PFSK-1 (cell line): ENCODE data around the gene MAFG.
A peak's percentile ranks its signal among the peaks of the same experiment; 100 is the strongest.

Experiments used
- FOXP2 ChIP-seq: optimal IDR thresholded peaks from 2 replicates; pipeline ENCODE3; 2011; ENCODE audit warnings: borderline replicate concordance, control low read depth, inconsistent platforms; ENCODE audit not compliant: insufficient read depth; ENCODE audit errors: extremely low read length, extremely low read depth
- POLR2AphosphoS5 ChIP-seq: IDR thresholded peaks from 2 replicates; pipeline ENCODE4 v1.6.1; 2012; ENCODE audit warnings: low read depth, mild to moderate bottlenecking, control low read depth, low read length, moderate library complexity
- SIN3A ChIP-seq: IDR thresholded peaks from 2 replicates; pipeline ENCODE4 v1.6.1; 2012; ENCODE audit warnings: mild to moderate bottlenecking, low read length, moderate library complexity, borderline replicate concordance; ENCODE audit not compliant: insufficient read depth
- TAF1 ChIP-seq: IDR thresholded peaks from 2 replicates; pipeline ENCODE4 v1.6.1; 2012; ENCODE audit warnings: low read length, control low read depth, borderline replicate concordance; ENCODE audit not compliant: insufficient read depth
- TF ChIP-seq, protein P1 (sequence below), 2 experiments: IDR thresholded peaks; 2 replicates each; pipeline versions ENCODE4 v1.6.1 to v1.8.0; 2011 to 2012; ENCODE audit warnings: low read depth in 2 of 2, low read length in 2 of 2, control low read depth in 1 of 2, inconsistent platforms in 1 of 2, mild to moderate bottlenecking in 1 of 2, moderate library complexity in 1 of 2; ENCODE audit not compliant: insufficient read depth in 1 of 2

MAFG gene

DNA sequence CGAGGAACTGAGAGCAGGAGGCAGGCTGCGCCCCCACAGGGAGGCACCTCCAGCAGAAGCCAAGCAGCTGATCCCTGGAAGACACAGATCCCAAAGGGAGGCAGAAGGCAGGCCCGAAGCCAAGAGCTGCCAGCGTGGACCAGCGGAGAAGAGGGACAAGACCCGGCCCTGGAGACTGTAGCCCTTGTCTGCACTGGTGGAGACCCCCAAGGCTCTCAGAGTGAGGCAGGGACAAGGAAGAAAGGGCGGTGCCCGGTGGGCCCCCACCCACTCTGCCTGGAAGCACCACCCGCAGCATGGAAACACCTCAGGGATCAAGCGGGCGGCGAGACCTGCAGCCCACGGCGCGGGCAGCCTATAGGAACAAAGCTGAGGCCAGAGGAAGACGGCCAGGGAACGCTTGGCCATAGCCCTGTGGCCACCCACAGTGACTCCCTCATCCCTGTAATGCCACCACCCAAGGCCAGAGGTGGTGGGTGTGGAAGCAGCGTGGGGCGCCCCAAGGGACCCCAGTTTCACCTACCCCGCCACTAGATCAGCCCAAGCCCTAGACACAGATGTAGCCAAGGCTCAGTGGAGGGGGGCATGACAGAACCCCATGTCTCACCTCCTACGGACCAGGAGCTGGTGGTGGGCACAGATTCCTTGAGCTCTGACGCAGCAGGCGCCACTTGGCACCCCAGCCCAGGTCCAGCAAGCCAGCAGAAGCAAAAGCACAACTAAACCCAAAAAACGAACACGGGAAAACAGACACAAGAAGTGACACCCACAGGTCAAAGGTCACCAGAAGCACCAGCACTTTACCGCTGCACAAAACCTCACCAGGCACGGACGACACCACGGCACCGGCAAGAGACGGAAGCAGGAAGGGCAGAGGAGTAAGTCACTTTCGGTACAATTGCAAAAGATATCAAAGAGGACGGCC lies 6.7 kb downstream of the MAFG start:
- TF ChIP-seq TAF1 (no peak), POLR2AphosphoS5 (no peak), SIN3A (no peak), FOXP2 (no peak)
- TF ChIP-seq, protein P1, sequence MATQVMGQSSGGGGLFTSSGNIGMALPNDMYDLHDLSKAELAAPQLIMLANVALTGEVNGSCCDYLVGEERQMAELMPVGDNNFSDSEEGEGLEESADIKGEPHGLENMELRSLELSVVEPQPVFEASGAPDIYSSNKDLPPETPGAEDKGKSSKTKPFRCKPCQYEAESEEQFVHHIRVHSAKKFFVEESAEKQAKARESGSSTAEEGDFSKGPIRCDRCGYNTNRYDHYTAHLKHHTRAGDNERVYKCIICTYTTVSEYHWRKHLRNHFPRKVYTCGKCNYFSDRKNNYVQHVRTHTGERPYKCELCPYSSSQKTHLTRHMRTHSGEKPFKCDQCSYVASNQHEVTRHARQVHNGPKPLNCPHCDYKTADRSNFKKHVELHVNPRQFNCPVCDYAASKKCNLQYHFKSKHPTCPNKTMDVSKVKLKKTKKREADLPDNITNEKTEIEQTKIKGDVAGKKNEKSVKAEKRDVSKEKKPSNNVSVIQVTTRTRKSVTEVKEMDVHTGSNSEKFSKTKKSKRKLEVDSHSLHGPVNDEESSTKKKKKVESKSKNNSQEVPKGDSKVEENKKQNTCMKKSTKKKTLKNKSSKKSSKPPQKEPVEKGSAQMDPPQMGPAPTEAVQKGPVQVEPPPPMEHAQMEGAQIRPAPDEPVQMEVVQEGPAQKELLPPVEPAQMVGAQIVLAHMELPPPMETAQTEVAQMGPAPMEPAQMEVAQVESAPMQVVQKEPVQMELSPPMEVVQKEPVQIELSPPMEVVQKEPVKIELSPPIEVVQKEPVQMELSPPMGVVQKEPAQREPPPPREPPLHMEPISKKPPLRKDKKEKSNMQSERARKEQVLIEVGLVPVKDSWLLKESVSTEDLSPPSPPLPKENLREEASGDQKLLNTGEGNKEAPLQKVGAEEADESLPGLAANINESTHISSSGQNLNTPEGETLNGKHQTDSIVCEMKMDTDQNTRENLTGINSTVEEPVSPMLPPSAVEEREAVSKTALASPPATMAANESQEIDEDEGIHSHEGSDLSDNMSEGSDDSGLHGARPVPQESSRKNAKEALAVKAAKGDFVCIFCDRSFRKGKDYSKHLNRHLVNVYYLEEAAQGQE (IDR thresholded peaks at IDR 0.05; ENCODE audit: insufficient read depth in 1 of 2, low read depth in 2 of 2, low read length in 2 of 2), result no peak

DNA sequence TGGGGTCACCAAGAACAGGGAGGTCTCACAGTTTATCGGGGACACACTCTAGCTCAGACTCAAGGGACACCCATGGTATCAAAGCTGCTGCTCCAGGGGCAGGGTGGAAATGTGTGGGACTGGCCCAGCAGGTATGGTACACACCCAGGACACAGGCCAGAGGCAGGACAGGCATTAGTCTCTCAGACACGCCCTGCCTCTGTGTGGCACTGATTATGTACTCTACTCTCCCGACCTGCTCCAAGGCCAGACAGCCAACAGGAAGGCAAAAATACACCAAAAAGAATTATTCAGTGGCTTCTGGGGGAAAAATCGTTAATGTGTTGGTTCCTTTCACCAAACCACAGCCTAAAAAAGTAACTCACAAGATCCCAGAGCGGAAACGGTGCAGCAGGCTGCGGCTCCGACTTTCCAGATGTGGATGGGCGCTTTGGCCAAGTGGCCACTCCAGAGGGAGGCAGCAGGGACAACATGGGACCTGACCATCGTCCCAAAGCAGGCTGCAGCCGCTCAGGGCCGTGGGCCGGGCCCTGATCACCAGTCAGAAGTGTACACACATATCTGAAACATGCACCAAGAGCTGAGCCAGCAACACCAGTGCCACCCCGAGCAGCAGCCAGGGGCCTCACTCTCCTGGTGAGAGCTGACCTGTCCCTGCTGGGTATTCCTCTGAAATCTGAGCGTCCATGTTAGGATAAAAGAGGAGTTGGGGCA lies 8.5 kb downstream of the MAFG start:
- TF ChIP-seq POLR2AphosphoS5 (no peak), FOXP2 (no peak), TAF1 (no peak), SIN3A (no peak)
- TF ChIP-seq, protein P1 (IDR thresholded peaks at IDR 0.05; ENCODE audit: insufficient read depth in 1 of 2, low read depth in 2 of 2, low read length in 2 of 2), result no peak

DNA sequence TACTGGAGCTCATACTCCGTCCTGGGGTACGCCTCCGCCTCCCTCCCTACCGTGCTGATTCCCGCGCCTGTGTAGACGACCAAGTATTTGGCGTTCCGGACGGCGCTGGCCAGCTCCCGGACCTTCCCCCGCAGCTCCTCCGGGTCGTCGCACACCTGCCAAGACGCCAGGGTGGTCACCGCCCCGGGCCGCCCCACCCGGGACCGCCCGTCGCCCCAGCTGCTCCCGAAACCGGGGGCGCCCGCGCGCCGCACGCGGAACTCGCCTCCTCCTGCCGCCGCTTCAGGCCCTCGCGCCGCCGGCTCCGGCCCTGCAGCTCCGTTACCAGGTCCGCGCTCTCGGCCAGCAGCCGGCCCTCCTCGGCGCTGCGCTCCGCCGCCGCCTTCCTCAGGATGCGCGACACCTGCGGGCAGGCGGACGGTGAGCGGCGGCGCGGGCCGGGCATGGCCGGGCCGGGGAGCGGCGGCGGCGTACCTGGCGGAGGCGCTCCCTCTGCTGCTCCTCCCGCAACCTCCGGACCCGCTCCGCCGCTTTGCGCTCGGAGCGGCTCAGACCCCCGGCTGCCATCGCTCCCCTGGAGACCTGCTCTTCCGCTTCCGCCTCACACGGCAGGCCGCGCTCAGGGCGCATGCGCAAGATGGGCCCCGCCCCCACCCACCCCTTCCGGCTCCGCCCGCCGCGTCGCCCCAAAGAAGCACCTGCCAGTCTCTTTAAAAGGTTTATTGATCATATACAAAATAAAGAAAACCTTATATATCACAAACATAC lies 9.8 kb downstream of the MAFG start, which contains the start of gene SIRT7:
TSS of gene SIRT7 (minus strand) at position 612 of the 768 bp plus-strand sequence. CDS start at position 567, 45 bp downstream.
- TF ChIP-seq TAF1, result peak; percentile 69; the same call in 1 of the 2 replicates
- TF ChIP-seq FOXP2, result peak; percentile 42
- TF ChIP-seq, protein P1 (IDR thresholded peaks at IDR 0.05; ENCODE audit: insufficient read depth in 1 of 2, low read depth in 2 of 2, low read length in 2 of 2), result no peak
- peak; percentile 69; the same call in 1 of the 2 replicates for TF ChIP-seq SIN3A
- TF ChIP-seq POLR2AphosphoS5, result peak; percentile 56

DNA sequence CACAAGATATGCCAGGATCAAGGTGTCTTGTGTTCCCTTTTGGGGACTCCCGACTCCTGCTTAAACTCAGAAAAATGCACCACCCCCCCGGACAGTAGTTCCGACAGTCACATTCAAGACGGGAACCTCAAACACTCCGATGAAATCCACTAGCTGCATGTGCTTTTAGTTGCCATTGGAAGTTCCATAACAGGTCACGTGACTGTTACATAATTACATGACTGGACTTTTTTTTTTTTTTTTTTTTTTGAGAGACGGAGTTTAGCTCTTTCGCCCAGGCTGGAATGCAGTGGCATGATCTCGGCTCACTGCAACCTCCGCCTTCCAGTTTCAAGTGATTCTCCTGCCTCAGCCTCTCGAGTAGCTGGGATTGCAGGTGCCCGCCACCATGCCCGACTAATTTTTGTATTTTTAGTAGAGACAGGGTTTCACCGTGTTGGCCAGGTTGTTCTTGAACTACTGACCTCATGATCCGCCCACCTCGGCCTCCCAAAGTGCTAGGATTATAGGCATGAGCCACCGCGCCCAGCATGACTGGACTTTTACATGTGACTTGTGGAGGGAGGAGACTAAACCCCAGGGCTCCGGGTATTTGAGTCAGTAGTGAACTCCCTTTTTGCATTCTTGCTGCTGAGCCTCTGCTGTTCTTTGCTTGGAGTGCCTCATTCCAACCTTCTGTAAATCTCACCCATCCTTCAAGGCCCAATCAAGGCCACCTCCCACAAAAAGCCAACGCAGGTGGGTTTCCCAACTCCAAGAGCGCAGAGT lies 11.1 kb downstream of the MAFG start:
- TF ChIP-seq, protein P1 (IDR thresholded peaks at IDR 0.05; ENCODE audit: insufficient read depth in 1 of 2, low read depth in 2 of 2, low read length in 2 of 2), result no peak
- TF ChIP-seq SIN3A, result no peak
- TF ChIP-seq FOXP2, result no peak
- TF ChIP-seq TAF1, result no peak
- TF ChIP-seq POLR2AphosphoS5, result no peak
